K562 (cell line): ENCODE data around the gene FNDC4. TPM values are rescaled to one million over a fixed set of nuclear protein-coding genes. Genes with fewer than 3 reads are reported as not detected.

Experiments
- ATAC-seq: fragments of 200-7000 bp; cut with Tn5 transposase; 3 replicates; pipeline ENCODE4 v1.9.1; 2020; ENCODE audit warnings: moderate library complexity
- BruUV-seq: library from RNA; stranded (reverse); fragments of 400-500 nt; replicated peaks from 2 replicates; lab custom pipeline; 2021; lab: Mats Ljungman, UMichigan
- CTCF ChIA-PET: fragments of 300-600 bp; formaldehyde crosslinking; extraction: SDS; loops from one replicate; lab custom pipeline; 2021; ENCODE audit warnings: low intra/inter-chr PET ratio; lab: Yijun Ruan, JAX
- POLR2A ChIA-PET: fragments of 300-600, 350-650 bp; sonication (Branson Sonifier 250); formaldehyde crosslinking; extraction: SDS; loops from one replicate; lab custom pipeline; 2021; ENCODE audit warnings: antibody characterized with exemption, inconsistent platforms; lab: Yijun Ruan, JAX
- DNase-seq, 4 experiments: peaks; one replicate each; pipeline versions ENCODE4 v3.0.0 to v3.0.0-alpha.2; 2011 to 2018; ENCODE audit warnings: low spot score in 3 of 4, mixed read lengths in 3 of 4; ENCODE audit errors: extremely low read depth in 1 of 4
- FAIRE-seq: peaks from 2 replicates; lab custom pipeline; 2011; peaks lifted over from hg19 to GRCh38; lab: Jason Lieb, UNC
- H2AFZ ChIP-seq: 2 replicates; pipeline ENCODE4 v1.6.0; 2011; ENCODE audit warnings: low read depth, low read length, control low read depth, inconsistent platforms
- H3K27ac ChIP-seq: fragments of 200-600 bp; 3 replicates; pipeline ENCODE4 v1.8.0; 2011; ENCODE audit warnings: low read depth, mild to moderate bottlenecking, control low read depth, inconsistent platforms, low read length, moderate library complexity, mixed read lengths; ENCODE audit errors: extremely low read depth
- H3K27me3 ChIP-seq, 2 experiments: fragments of 300-600 bp in 1 of 2; 2 replicates in 1 of 2; 3 replicates in 1 of 2; pipeline versions ENCODE4 v1.6.0 to v1.8.0; 2011; ENCODE audit warnings: inconsistent platforms in 2 of 2, low read length in 2 of 2, mild to moderate bottlenecking in 1 of 2, mixed read lengths in 1 of 2, moderate library complexity in 1 of 2; ENCODE audit not compliant: control insufficient read depth in 2 of 2, insufficient read depth in 2 of 2
- H3K36me3 ChIP-seq: fragments of 300-600 bp; 3 replicates; pipeline ENCODE4 v1.8.0; 2011; ENCODE audit warnings: mild to moderate bottlenecking, low read length, inconsistent platforms; ENCODE audit not compliant: control insufficient read depth, insufficient read depth
- H3K4me1 ChIP-seq, 2 experiments: fragments of 200-600 bp in 1 of 2; replicated peaks in 1 of 2; 2 replicates in 1 of 2; 3 replicates in 1 of 2; pipeline versions ENCODE4 v1.5.1 to v1.8.0; 2011; ENCODE audit warnings: inconsistent platforms in 2 of 2, low read length in 2 of 2, mild to moderate bottlenecking in 1 of 2, mixed read lengths in 1 of 2, moderate library complexity in 1 of 2; ENCODE audit not compliant: control insufficient read depth in 2 of 2, insufficient read depth in 2 of 2
- H3K4me2 ChIP-seq: 2 replicates; pipeline ENCODE4 v1.6.1; 2011; ENCODE audit warnings: low read length, control low read depth, inconsistent platforms, mixed read lengths; ENCODE audit not compliant: insufficient read depth
- H3K4me3 ChIP-seq: fragments of 200-600 bp; sonication (generic), shearing (Covaris generic); 2 replicates; pipeline ENCODE4 v1.5.1; 2016; ENCODE audit warnings: control low read depth, inconsistent platforms
- H3K79me2 ChIP-seq: fragments of 200-600 bp; 3 replicates; pipeline ENCODE4 v1.8.0; 2011; ENCODE audit warnings: low read length, inconsistent platforms; ENCODE audit not compliant: control insufficient read depth, insufficient read depth
- H3K9ac ChIP-seq, 2 experiments: 2 replicates each; pipeline versions ENCODE4 v1.6.0 to v1.6.1; 2011; ENCODE audit warnings: low read depth in 2 of 2, low read length in 2 of 2, control low read depth in 1 of 2, inconsistent platforms in 1 of 2, mild to moderate bottlenecking in 1 of 2, mixed read lengths in 1 of 2; ENCODE audit not compliant: insufficient read depth in 1 of 2
- H3K9me1 ChIP-seq: one replicate; pipeline ENCODE4 v1.6.0; 2011; ENCODE audit warnings: inconsistent platforms, mild to moderate bottlenecking, low read length, moderate library complexity; ENCODE audit not compliant: control insufficient read depth, insufficient read depth
- H3K9me3 ChIP-seq: replicated peaks from 2 replicates; pipeline ENCODE4 v1.5.1; 2011; ENCODE audit warnings: low read depth, low read length, inconsistent platforms; ENCODE audit not compliant: control insufficient read depth, insufficient read depth
- H4K20me1 ChIP-seq: replicated peaks from 2 replicates; pipeline ENCODE4 v1.6.1; 2011; ENCODE audit warnings: low read length, inconsistent platforms, mixed read lengths; ENCODE audit not compliant: control insufficient read depth, insufficient read depth
- CBX2 ChIP-seq: fragments of 200-600 bp; sonication (generic); IDR thresholded peaks from one replicate; pipeline ENCODE4 v1.6.1; 2012; ENCODE audit warnings: mild to moderate bottlenecking, low read length, inconsistent platforms; ENCODE audit not compliant: insufficient read depth, poor library complexity, severe bottlenecking
- CEBPB ChIP-seq: fragments of 450-650 bp; IDR thresholded peaks from 2 replicates; pipeline ENCODE4 v1.6.1; 2016; ENCODE audit warnings: missing genetic modification characterization, missing compliant biosample characterization
- FOXA1 ChIP-seq: fragments of 450-650 bp; IDR thresholded peaks from 2 replicates; pipeline ENCODE4 v1.6.1; 2016; ENCODE audit warnings: mild to moderate bottlenecking, borderline replicate concordance
- HDAC3 ChIP-seq: fragments of 450-650 bp; IDR thresholded peaks from 2 replicates; pipeline ENCODE4 v1.6.1; 2018; ENCODE audit warnings: borderline replicate concordance, mild to moderate bottlenecking, moderate library complexity; ENCODE audit not compliant: partially characterized antibody
- HMBOX1 ChIP-seq: sonication (generic); IDR thresholded peaks from 2 replicates; pipeline ENCODE4 v1.6.1; 2016
- MAFK ChIP-seq: IDR thresholded peaks from 2 replicates; pipeline ENCODE4 v1.6.1; 2011; ENCODE audit warnings: low read length, improper control_type of control experiment
- POLR3A ChIP-seq: IDR thresholded peaks from 2 replicates; pipeline ENCODE4 v1.6.1; 2011; ENCODE audit warnings: borderline replicate concordance, mild to moderate bottlenecking, moderate library complexity; ENCODE audit not compliant: insufficient read length, insufficient read depth; ENCODE audit errors: extremely low read depth
- RNF2 ChIP-seq: sonication (generic); IDR thresholded peaks from 2 replicates; pipeline ENCODE4 v1.6.1; 2016
- SMARCA4 ChIP-seq: fragments of 450-650 bp; IDR thresholded peaks from 2 replicates; pipeline ENCODE4 v1.6.1; 2016
- TFE3 ChIP-seq: fragments of 450-650 bp; formaldehyde crosslinking; IDR thresholded peaks from 2 replicates; pipeline ENCODE4 v1.4.0; 2020; ENCODE audit warnings: mild to moderate bottlenecking, mixed read lengths
- TRIM25 ChIP-seq: fragments of 450-650 bp; IDR thresholded peaks from 2 replicates; pipeline ENCODE4 v1.7.0; 2016; ENCODE audit warnings: borderline replicate concordance
- XRCC3 ChIP-seq: fragments of 450-650 bp; IDR thresholded peaks from 2 replicates; pipeline ENCODE4 v1.6.1; 2017; ENCODE audit warnings: mild to moderate bottlenecking, moderate library complexity
- XRCC4 ChIP-seq: IDR thresholded peaks from one replicate; pipeline ENCODE4 v1.6.1; 2011; ENCODE audit not compliant: insufficient read depth, insufficient read length; ENCODE audit errors: extremely low read depth
- XRCC5 ChIP-seq: fragments of 200-400 bp; formaldehyde crosslinking; IDR thresholded peaks from 2 replicates; pipeline ENCODE4 v1.6.1; 2017; ENCODE audit warnings: low read depth, mild to moderate bottlenecking, low read length
- ZBED1 ChIP-seq: IDR thresholded peaks from 2 replicates; pipeline ENCODE4 v1.6.1; 2014
- ZNF277 ChIP-seq: fragments of 250-450 bp; sonication (Bioruptor Pico); IDR thresholded peaks from 2 replicates; pipeline ENCODE4 v1.8.0; 2022; ENCODE audit warnings: inconsistent platforms, mild to moderate bottlenecking, moderate library complexity, borderline replicate concordance
- WGBS: fragments of 100-300 bp; shearing (Covaris generic); methylation state at CpG from one replicate; pipeline ENCODE4 v1.1.6; 2016; ENCODE audit warnings: low coverage, mixed read lengths; ENCODE audit not compliant: insufficient coverage; ENCODE audit errors: missing lambda C conversion rate; 5-methylcytosine and 5-hydroxymethylcytosine counted together
- in situ Hi-C: fragments of 300-500 bp; cut with MboI; formaldehyde crosslinking; loops from 4 replicates; pipeline ENCODE4 v1.15.0; 2018; ENCODE audit warnings: inconsistent platforms, mixed read lengths
- intact Hi-C: fragments of 100-400 bp; cut with micrococcal nuclease; formaldehyde crosslinking; loops from 2 replicates; pipeline ENCODE4 v1.14.2; 2022
- polyA plus RNA-seq, 8 experiments: library from polyadenylated mRNA; depleted of rRNA in 4 of 8; stranded (reverse) in 5 of 8; unstranded in 3 of 8; fragments of >200 nt; fragmentation: Nextera tagmentation in 2 of 8; fragmentation: Illumina TruSeq in 1 of 8; extraction: Ambion mirVana in 2 of 8; extraction: Trizol in 1 of 8; gene quantifications; 2 replicates each; pipeline versions ENCODE4 v1.2.1 to v1.2.3, GENCODE V29; 2011 to 2014; ENCODE audit warnings: inconsistent platforms in 1 of 8, missing spikeins in 1 of 8
- total RNA-seq, 7 experiments: library from RNA; depleted of rRNA in 6 of 7; stranded (reverse); fragments of >200 nt in 6 of 7; fragmentation: Illumina TruSeq in 2 of 7; extraction: Trizol in 2 of 7; gene quantifications; 2 replicates each; pipeline versions ENCODE4 v1.2.1 to v1.2.3, GENCODE V29; 2011 to 2021; ENCODE audit warnings: low replicate concordance in 1 of 7

Gene FNDC4
- total and polyA plus RNA-seq, 9 of the 15 experiments (the other 6 are each of a cell fraction or from before 2014, with no cell fraction given): 0.28 to 4.9 (median 2.3) TPM

- ChIA-PET CTCF (no interaction called here), POLR2A (interaction anchor here (1.2 to 1.7 kb wide), 2 partner anchors 10 to 86 kb away, joined by 3 to 7 read pairs; partner anchors contain the start of gene ZNF512)
- FAIRE-seq: no peak
- no TSS peak for BruUV-seq
- in situ Hi-C loops (no loop called here), intact Hi-C loops (no loop called here)
- Histone ChIP-seq H3K27me3 (no peaks in the 10 kb centered on the region; a peak in 1 of 5 replicates), H3K36me3 (no peaks in the 10 kb centered on the region), H3K27ac (no peak overlapping the region), H3K4me3 (no peak overlapping the region), H2AFZ (peak overlapping the region; percentile 77; the same call in 1 of the 2 replicates), H3K9ac (no peak overlapping the region), H3K9me1 (no peaks in the 10 kb centered on the region), H4K20me1 (no peaks in the 10 kb centered on the region), H3K4me1 (peaks cover 14 to 22% of the 10 kb centered on the region in 2 experiments; a peak in 4 of 5 replicates), H3K79me2 (no peaks in the 10 kb centered on the region), H3K9me3 (no peaks in the 10 kb centered on the region), H3K4me2 (no peak overlapping the region)
- 36% methylated on average over 4 of the region's 4 CpGs for WGBS
- no peak for DNase-seq
- no peak for ATAC-seq
- TF ChIP-seq POLR3A (no peak), ZNF277 (CRISPR knock-in tag) (no peak), HMBOX1 (no peak), CEBPB (tag) (no peak), XRCC5 (no peak), HDAC3 (no peak), XRCC3 (no peak), CBX2 (no peak), TFE3 (CRISPR knock-in tag) (no peak), FOXA1 (no peak), RNF2 (no peak), MAFK (no peak), XRCC4 (no peak), TRIM25 (no peak), ZBED1 (no peak), SMARCA4 (no peak)
These were observed 2.3 kb upstream of the FNDC4 start for GRCh38 chr2:27497288-27497627.
